ENCODE data around the gene ITFG1.
"Not testable (repeated sequence)": the region's sequence is repeated elsewhere in the genome, so short reads cannot be mapped to it uniquely, and the experiment has no call there.

ITFG1 gene

DNA sequence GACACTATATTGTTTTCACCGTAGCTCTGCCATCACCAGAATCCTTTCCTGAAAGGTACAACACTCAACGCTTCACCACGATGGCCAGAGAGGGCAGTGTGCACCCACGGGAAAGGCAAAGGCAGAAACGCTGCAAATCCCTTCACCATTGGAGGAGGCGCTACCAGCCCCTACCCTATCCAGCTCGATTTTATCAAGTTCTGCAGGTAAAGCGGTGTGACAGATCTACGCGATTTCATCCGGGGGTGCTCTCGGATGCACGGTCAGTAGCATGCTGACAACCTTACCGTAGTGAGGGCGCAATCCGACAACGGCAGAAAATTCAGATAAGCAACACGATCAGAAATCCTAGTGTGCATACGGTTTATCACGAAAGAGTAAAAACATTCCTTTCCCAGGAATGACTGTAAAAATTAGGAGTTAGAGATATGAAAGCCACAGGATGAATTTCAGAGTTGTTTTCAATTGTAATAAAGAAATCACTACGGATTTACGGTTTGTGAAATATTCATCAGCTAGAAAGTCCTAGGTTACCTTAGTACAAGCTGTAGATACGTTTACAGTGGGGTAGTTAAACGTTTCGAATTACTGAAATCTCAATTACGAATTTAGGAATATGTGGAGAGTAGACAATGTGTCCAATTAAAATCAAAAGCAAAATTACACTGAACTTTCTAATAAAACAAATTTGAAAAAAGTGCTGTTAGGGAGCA lies 318.9 kb downstream of the ITFG1 start:
- H3K36me3 ChIP-seq (ENCODE audit: insufficient read depth, low read length) = no peaks in the 10 kb centered on the region
- no peaks in the 10 kb centered on the region for H3K27me3 ChIP-seq (ENCODE audit: control insufficient read depth, insufficient read depth, low read length)
- H3K9ac ChIP-seq (ENCODE audit: low read depth, low read length) = peak overlapping the region; percentile 79
- peaks cover 3% of the 10 kb centered on the region for H3K4me1 ChIP-seq (ENCODE audit: control insufficient read depth, insufficient read depth, low read length)
- H3K4me3 ChIP-seq (ENCODE audit: low read length) = peak overlapping the region; percentile 79
- H3K9me3 ChIP-seq (replicated peaks; ENCODE audit: low read length) = no peaks in the 10 kb centered on the region
- H3K4me2 ChIP-seq (ENCODE audit: low read length) = peak overlapping the region; percentile 95

DNA sequence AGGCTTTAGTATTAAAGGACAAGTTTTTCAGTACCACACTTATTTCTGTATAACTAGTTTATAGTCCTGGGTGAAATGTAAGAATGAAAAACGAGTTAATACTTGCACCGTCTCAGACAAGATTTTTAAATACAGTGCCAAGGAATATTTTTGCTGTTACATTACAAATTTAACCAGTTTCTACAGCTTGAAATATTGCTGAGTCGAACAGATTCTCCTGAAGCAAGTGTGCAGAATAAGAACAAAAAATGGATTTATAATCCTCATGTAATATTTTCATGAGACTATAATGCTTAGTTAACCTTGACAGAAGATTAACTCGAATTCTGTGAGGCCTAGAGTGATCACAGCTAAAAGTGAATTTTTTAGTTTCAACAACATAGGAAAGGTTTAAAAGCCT lies 320.2 kb downstream of the ITFG1 start:
- Histone ChIP-seq H3K4me2 (ENCODE audit: low read length) (no peak overlapping the region), H3K4me1 (ENCODE audit: control insufficient read depth, insufficient read depth, low read length) (peaks cover 9% of the 10 kb centered on the region), H3K27me3 (ENCODE audit: control insufficient read depth, insufficient read depth, low read length) (no peaks in the 10 kb centered on the region), H3K9me3 (replicated peaks; ENCODE audit: low read length) (no peaks in the 10 kb centered on the region), H3K36me3 (ENCODE audit: insufficient read depth, low read length) (no peaks in the 10 kb centered on the region), H3K4me3 (ENCODE audit: low read length) (no peak overlapping the region), H3K9ac (ENCODE audit: low read depth, low read length) (no peak overlapping the region)

DNA sequence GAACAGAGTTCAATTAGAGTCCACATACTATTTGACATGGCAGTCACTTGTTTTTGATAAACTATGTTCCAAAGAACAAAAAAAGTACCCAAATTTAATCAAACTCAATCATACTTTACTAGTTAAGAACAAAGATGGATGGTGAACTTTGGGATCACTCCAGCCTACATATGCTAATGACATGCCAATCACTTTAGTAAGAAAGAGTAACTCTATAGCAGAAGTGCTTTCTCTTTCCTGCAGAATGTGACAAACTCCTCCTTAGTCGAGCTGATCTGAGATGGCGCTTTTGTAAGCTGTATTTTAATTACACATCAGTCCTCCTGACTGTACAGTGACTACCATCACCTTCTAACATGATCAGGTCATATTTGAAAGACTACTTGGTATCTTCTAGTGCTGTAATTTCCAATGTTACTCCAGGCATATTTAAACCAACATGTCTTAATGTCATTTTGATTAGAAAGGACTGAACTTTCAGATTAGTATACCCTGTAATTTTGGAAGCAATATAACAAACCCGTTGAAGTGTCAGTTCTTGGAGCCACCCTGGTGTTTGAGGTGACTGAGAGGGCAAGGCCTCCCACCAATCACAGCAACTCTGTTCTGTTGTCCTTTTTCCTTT lies 321.2 kb downstream of the ITFG1 start:
- Histone ChIP-seq H3K4me1 (ENCODE audit: control insufficient read depth, insufficient read depth, low read length) (peaks cover 9% of the 10 kb centered on the region), H3K4me3 (ENCODE audit: low read length) (no peak overlapping the region), H3K9ac (ENCODE audit: low read depth, low read length) (no peak overlapping the region), H3K4me2 (ENCODE audit: low read length) (no peak overlapping the region), H3K9me3 (replicated peaks; ENCODE audit: low read length) (no peaks in the 10 kb centered on the region), H3K27me3 (ENCODE audit: control insufficient read depth, insufficient read depth, low read length) (no peaks in the 10 kb centered on the region), H3K36me3 (ENCODE audit: insufficient read depth, low read length) (no peaks in the 10 kb centered on the region)

DNA sequence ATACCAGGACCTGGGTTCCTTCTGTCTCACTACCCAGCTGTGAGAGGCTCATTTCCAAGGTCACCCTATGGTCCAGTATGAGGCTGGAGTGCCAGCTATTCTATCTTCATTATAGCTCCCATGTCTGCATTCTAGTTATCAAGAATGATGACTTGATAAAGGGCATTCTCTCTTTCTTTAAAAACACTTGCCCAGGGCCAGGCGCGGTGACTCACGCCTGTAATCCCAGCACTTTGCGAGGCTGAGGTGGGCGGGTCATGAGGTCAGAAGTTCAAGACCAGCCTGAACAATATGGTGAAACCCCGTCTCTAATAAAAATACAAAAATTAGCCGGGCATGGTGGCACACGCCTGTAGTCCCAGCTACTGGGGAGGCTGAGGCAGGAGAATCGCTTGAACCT lies 322.9 kb downstream of the ITFG1 start:
- not testable (repeated sequence) for H3K27me3 ChIP-seq (ENCODE audit: control insufficient read depth, insufficient read depth, low read length); H3K4me3 ChIP-seq (ENCODE audit: low read length); H3K9me3 ChIP-seq (replicated peaks; ENCODE audit: low read length); H3K36me3 ChIP-seq (ENCODE audit: insufficient read depth, low read length); H3K9ac ChIP-seq (ENCODE audit: low read depth, low read length); H3K4me2 ChIP-seq (ENCODE audit: low read length); H3K4me1 ChIP-seq (ENCODE audit: control insufficient read depth, insufficient read depth, low read length)

DNA sequence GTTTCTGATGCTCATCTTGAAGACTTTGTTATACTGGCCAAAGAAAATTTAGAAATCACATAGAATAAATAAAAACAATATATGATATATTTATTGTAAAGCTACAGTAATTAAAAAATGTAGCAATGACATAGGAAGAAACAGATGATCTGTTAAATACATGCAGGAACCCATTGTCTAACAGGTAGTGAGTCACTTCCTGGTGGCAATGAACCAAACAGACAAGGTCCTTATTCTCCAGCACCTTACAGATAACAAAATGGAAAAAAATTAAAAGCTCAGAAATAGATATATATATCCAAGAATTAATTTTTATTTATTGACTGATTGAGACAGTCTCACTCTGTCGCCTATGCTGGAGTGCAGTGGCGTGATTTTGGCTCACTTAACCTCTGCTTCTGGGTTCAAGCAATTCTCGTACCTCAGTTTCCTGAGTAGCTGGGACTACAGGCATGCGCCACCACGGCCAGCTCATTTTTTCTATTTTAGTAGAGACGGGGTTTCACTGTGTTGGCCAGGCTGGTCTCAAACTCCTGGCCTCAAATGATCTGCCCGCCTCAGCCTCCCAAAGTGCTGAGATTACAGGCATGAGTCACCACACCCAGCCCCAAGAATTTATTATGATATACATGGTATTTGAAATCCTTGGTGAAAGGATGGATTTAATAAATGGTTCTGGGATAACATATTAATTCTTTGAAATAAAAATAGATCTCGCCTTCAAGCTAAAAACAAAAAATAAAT lies 324.6 kb downstream of the ITFG1 start:
- Histone ChIP-seq H3K9me3 (replicated peaks; ENCODE audit: low read length) (no peaks in the 10 kb centered on the region), H3K4me3 (ENCODE audit: low read length) (no peak overlapping the region), H3K4me2 (ENCODE audit: low read length) (no peak overlapping the region), H3K27me3 (ENCODE audit: control insufficient read depth, insufficient read depth, low read length) (no peaks in the 10 kb centered on the region), H3K4me1 (ENCODE audit: control insufficient read depth, insufficient read depth, low read length) (peaks cover 9% of the 10 kb centered on the region), H3K36me3 (ENCODE audit: insufficient read depth, low read length) (no peaks in the 10 kb centered on the region), H3K9ac (ENCODE audit: low read depth, low read length) (no peak overlapping the region)

DNA sequence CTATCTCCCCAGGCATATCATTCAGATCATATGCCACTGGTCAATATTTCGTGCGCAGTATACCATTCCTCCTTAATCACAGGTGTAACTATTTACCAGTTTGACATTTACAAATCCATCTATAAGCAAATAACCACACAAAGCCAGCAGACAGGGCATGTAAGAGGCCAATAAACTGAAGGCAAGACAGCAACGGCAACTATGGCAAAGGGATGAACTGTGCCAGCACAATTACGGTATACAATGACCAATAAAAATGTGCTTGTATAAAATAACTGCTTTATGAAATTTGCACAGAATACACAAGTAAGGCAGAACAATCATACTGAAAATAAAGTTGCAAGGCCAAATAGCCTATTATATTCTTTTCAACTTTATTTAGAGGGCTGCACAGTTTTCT lies 326.3 kb downstream of the ITFG1 start:
- no peaks in the 10 kb centered on the region for H3K9me3 ChIP-seq (replicated peaks; ENCODE audit: low read length)
- H3K4me1 ChIP-seq (ENCODE audit: control insufficient read depth, insufficient read depth, low read length) = peaks cover 6% of the 10 kb centered on the region
- H3K27me3 ChIP-seq (ENCODE audit: control insufficient read depth, insufficient read depth, low read length) = no peaks in the 10 kb centered on the region
- no peaks in the 10 kb centered on the region for H3K36me3 ChIP-seq (ENCODE audit: insufficient read depth, low read length)
- H3K4me3 ChIP-seq (ENCODE audit: low read length) = no peak overlapping the region
- no peak overlapping the region for H3K4me2 ChIP-seq (ENCODE audit: low read length)
- no peak overlapping the region for H3K9ac ChIP-seq (ENCODE audit: low read depth, low read length)

DNA sequence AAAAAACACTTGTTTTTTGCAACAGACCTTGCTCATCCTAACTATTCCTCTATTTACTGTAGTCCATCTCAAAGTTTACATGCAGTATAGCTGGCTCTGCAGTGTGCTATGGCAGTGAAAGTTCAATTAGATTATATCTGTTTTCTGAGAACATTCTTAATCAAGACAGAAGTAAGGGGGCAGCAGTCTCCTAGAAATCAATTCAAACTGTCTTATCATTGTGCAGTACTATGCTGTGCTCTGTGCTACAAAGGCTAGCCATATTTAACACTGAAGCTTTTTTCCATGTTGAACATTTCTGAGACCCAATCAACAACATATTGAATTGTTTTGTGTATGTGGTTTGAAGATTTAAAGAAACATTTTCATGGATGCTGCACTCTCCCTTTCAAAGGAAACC lies 328.6 kb downstream of the ITFG1 start:
- Histone ChIP-seq H3K36me3 (ENCODE audit: insufficient read depth, low read length) (no peaks in the 10 kb centered on the region), H3K9ac (ENCODE audit: low read depth, low read length) (no peak overlapping the region), H3K27me3 (ENCODE audit: control insufficient read depth, insufficient read depth, low read length) (no peaks in the 10 kb centered on the region), H3K4me2 (ENCODE audit: low read length) (no peak overlapping the region), H3K4me3 (ENCODE audit: low read length) (no peak overlapping the region), H3K4me1 (ENCODE audit: control insufficient read depth, insufficient read depth, low read length) (peaks cover 6% of the 10 kb centered on the region), H3K9me3 (replicated peaks; ENCODE audit: low read length) (no peaks in the 10 kb centered on the region)

DNA sequence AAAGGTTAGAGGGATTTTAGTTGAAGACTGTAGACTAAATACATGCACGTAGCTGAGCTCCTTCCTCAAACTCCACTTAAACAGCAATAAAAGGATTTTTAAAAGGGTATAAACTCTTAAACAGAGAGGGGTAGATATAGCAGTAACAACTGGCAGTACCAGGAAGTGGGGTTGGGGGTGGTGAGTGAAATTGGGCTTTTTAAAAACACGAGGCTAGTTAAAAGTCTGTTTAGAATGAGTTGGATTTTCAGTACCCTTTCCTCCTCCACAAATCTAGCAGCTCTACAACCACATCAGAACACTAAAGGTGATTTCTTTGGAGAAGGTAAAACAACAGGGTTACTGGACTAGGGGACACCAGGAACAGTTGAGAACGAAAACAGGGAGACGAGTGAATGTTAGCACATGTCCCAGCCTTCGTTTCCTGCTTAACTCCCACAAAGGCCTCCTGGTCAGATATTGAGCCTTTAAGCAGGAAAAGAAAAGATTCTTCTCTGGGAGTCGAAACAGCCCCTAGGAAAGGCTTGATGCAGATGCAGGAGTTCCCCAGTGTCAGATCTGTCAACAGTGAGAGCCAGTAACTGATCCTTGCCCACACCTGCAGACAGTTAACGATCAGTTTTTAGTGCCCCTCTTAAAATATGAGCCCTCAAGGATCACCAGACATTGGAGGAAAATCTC lies 331.0 kb downstream of the ITFG1 start:
- Histone ChIP-seq H3K36me3 (ENCODE audit: insufficient read depth, low read length) (no peaks in the 10 kb centered on the region), H3K4me3 (ENCODE audit: low read length) (no peak overlapping the region), H3K9ac (ENCODE audit: low read depth, low read length) (no peak overlapping the region), H3K9me3 (replicated peaks; ENCODE audit: low read length) (no peaks in the 10 kb centered on the region), H3K27me3 (ENCODE audit: control insufficient read depth, insufficient read depth, low read length) (no peaks in the 10 kb centered on the region), H3K4me1 (ENCODE audit: control insufficient read depth, insufficient read depth, low read length) (no peaks in the 10 kb centered on the region), H3K4me2 (ENCODE audit: low read length) (no peak overlapping the region)

DNA sequence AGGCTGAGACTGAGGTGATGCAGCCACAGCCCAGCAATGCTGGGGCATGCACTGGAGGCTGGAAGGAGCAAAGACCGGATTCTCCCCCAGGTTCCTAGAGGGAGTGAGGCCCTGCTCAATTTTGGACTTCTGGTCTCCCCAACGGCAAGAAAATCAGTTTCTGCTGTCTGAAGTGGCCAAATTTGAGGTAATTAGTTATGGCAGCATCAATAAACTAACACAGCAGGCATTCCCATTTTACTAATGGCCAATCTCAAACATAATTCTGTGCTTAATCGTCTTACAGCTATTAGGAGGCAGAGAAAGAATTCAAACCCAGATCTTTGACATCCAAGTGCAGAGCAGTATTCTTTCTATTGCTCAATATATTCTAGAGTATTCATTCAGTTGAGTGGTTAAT lies 333.3 kb downstream of the ITFG1 start:
- H3K36me3 ChIP-seq (ENCODE audit: insufficient read depth, low read length) = no peaks in the 10 kb centered on the region
- H3K4me1 ChIP-seq (ENCODE audit: control insufficient read depth, insufficient read depth, low read length) = no peaks in the 10 kb centered on the region
- H3K9me3 ChIP-seq (replicated peaks; ENCODE audit: low read length) = no peaks in the 10 kb centered on the region
- H3K27me3 ChIP-seq (ENCODE audit: control insufficient read depth, insufficient read depth, low read length) = no peaks in the 10 kb centered on the region
- H3K4me3 ChIP-seq (ENCODE audit: low read length) = no peak overlapping the region
- no peak overlapping the region for H3K9ac ChIP-seq (ENCODE audit: low read depth, low read length)
- H3K4me2 ChIP-seq (ENCODE audit: low read length) = no peak overlapping the region

DNA sequence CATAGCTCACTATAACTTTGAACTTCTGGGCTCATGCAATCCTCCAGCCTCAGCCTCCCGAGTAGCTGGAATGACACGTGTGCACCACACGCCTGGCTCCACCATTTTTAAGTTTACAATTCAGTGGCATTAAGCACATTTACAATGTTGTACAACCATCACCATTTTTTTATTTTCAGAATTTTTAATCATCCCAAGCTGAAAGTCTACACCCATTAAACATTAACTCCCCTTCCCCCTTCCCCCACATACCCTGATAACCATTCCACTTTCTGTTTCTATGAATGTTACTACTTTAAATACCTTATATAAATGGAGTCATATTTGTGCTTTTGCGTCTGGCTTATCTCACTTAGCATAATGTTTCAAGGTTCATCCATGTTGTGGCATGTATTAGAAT lies 335.1 kb downstream of the ITFG1 start:
- Histone ChIP-seq H3K9ac (ENCODE audit: low read depth, low read length) (no peak overlapping the region), H3K4me2 (ENCODE audit: low read length) (no peak overlapping the region), H3K4me3 (ENCODE audit: low read length) (no peak overlapping the region), H3K27me3 (ENCODE audit: control insufficient read depth, insufficient read depth, low read length) (no peaks in the 10 kb centered on the region), H3K36me3 (ENCODE audit: insufficient read depth, low read length) (no peaks in the 10 kb centered on the region), H3K4me1 (ENCODE audit: control insufficient read depth, insufficient read depth, low read length) (no peaks in the 10 kb centered on the region), H3K9me3 (replicated peaks; ENCODE audit: low read length) (no peaks in the 10 kb centered on the region)

DNA sequence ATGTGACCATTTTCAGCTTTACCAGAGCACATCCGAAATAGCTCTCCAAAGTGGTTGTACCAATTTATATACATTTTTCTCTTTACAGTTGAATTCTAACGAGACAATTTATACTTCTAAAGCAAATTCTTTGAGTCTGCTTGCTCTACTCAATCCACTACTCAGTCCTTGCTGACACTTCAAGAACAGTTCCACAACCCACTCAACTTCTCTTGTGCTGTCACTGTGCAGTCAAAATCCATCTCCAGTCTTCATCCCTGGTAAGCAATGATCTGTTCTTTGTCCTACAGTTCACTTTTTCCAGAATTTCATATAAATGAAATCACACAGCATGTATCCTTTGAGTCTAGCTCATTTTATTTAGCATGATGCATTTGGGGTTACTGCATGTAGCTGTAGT lies 347.7 kb downstream of the ITFG1 start:
- no peaks in the 10 kb centered on the region for H3K9me3 ChIP-seq (replicated peaks; ENCODE audit: low read length)
- no peak overlapping the region for H3K9ac ChIP-seq (ENCODE audit: low read depth, low read length)
- H3K4me1 ChIP-seq (ENCODE audit: control insufficient read depth, insufficient read depth, low read length) = no peaks in the 10 kb centered on the region
- H3K4me3 ChIP-seq (ENCODE audit: low read length) = no peak overlapping the region
- no peaks in the 10 kb centered on the region for H3K27me3 ChIP-seq (ENCODE audit: control insufficient read depth, insufficient read depth, low read length)
- peaks cover 15% of the 10 kb centered on the region for H3K36me3 ChIP-seq (ENCODE audit: insufficient read depth, low read length)
- no peak overlapping the region for H3K4me2 ChIP-seq (ENCODE audit: low read length)

Measured in skeletal muscle satellite cell (primary cell).